NCI-H1694 treated with DMSO at 0.1 percent for 48 hours (cell line): ENCODE results near the gene POLA1.

Experiments used
- DNase-seq: peaks from one replicate; lab custom pipeline; 2025; lab: John Stamatoyannopoulos, UW

The POLA1 gene

GRCh38 chrX:24876530-24877287 is 183.0 kb downstream of the POLA1 start:
- no peak for DNase-seq

GRCh38 chrX:24877288-24877664 is 183.6 kb downstream of the POLA1 start:
- no peak for DNase-seq

GRCh38 chrX:24877854-24878650 is 184.3 kb downstream of the POLA1 start:
- no peak for DNase-seq

- DNase-seq: no peak
Measured at GRCh38 chrX:24879679-24880078, 186.0 kb downstream of the POLA1 start.

- DNase-seq: no peak
Measured at GRCh38 chrX:24886916-24887315, 193.2 kb downstream of the POLA1 start.

GRCh38 chrX:24890677-24891076 is 197.0 kb downstream of the POLA1 start:
- DNase-seq: no peak

GRCh38 chrX:24899391-24899790 is 205.7 kb downstream of the POLA1 start:
- DNase-seq: no peak

GRCh38 chrX:24900234-24900633 is 206.5 kb downstream of the POLA1 start:
- no peak for DNase-seq

GRCh38 chrX:24902806-24903205 is 209.1 kb downstream of the POLA1 start:
- DNase-seq: no peak

GRCh38 chrX:24918715-24919114 is 225.0 kb downstream of the POLA1 start:
- no peak for DNase-seq

GRCh38 chrX:24920769-24921168 is 227.1 kb downstream of the POLA1 start:
- no peak for DNase-seq

GRCh38 chrX:24925430-24925829 is 231.7 kb downstream of the POLA1 start:
- DNase-seq: no peak

GRCh38 chrX:24927372-24927771 is 233.7 kb downstream of the POLA1 start:
- DNase-seq: no peak

GRCh38 chrX:24928114-24928513 is 234.4 kb downstream of the POLA1 start:
- no peak for DNase-seq

GRCh38 chrX:24934279-24934678 is 240.6 kb downstream of the POLA1 start:
- no peak for DNase-seq

- no peak for DNase-seq
Measured at GRCh38 chrX:24945009-24945408, 251.3 kb downstream of the POLA1 start.

GRCh38 chrX:24946369-24946768 is 252.7 kb downstream of the POLA1 start:
- DNase-seq: no peak

- no peak for DNase-seq
Measured at GRCh38 chrX:24954732-24955131, 261.0 kb downstream of the POLA1 start.

GRCh38 chrX:24955372-24955930 is 261.7 kb downstream of the POLA1 start:
- DNase-seq: no peak

GRCh38 chrX:24956828-24957227 is 263.1 kb downstream of the POLA1 start:
- DNase-seq: peak; percentile 34

- DNase-seq: no peak
Measured at GRCh38 chrX:24961809-24962208, 268.1 kb downstream of the POLA1 start.

GRCh38 chrX:24963823-24964222 is 270.1 kb downstream of the POLA1 start:
- DNase-seq: no peak

GRCh38 chrX:24965372-24965771 is 271.7 kb downstream of the POLA1 start:
- DNase-seq: no peak
